Tibial nerve (tissue), 3 donors: ENCODE results near the gene ABCC8.

ENCODE experiments used
- CTCF ChIP-seq, 5 experiments: fragments of 200-600 bp in 3 of 5; fragments of 450-650 bp in 2 of 5; sonication (generic) in 3 of 5; IDR thresholded peaks; one replicate each; pipeline ENCODE4 v1.5.1; 2016 to 2019; ENCODE audit warnings: antibody characterized with exemption in 5 of 5, mild to moderate bottlenecking in 3 of 5, moderate library complexity in 2 of 5
- POLR2A ChIP-seq, 2 donors: fragments of 450-650 bp; IDR thresholded peaks; one replicate each; pipeline ENCODE4 v1.6.1; 2017; ENCODE audit warnings: antibody characterized with exemption in 2 of 2, mild to moderate bottlenecking in 2 of 2, moderate library complexity in 2 of 2

- TF ChIP-seq CTCF (IDR thresholded peaks at IDR 0.05) (no peak), POLR2A (IDR thresholded peaks at IDR 0.05) (no peak)
These were observed 129.0 kb downstream of the ABCC8 start for GRCh38 chr11:17347676-17348075.
